Measurements from ENCODE around the gene RTL1. TPM values are rescaled to one million over a fixed set of nuclear protein-coding genes. Genes with fewer than 3 reads are reported as not detected.

RTL1 gene
- total and polyA plus RNA-seq, 10 of the 15 experiments (the other 5 are each of a cell fraction or from before 2014, with no cell fraction given) = not detected

- no peak for TF ChIP-seq BCL3 (IDR thresholded peaks at IDR 0.05; ENCODE audit: borderline replicate concordance, insufficient read depth, low read depth, low read length, poor library complexity, severe bottlenecking)
- TF ChIP-seq CTCF (IDR thresholded peaks at IDR 0.05 in 2 of 3, conservative IDR thresholded peaks at IDR 0.05 in 1 of 3; ENCODE audit: control insufficient read depth in 2 of 3, extremely low read depth in 1 of 3, insufficient read depth in 1 of 3, low read depth in 3 of 3, low read length in 3 of 3) = no peak
- TF ChIP-seq E2F8 (IDR thresholded peaks at IDR 0.05; ENCODE audit: low read depth, partially characterized antibody) = no peak
- no peak for TF ChIP-seq BCLAF1 (IDR thresholded peaks at IDR 0.05)
- no peak for TF ChIP-seq FOXM1 (IDR thresholded peaks at IDR 0.05; ENCODE audit: low read depth, low read length)
- TF ChIP-seq SUPT20H (IDR thresholded peaks at IDR 0.05; ENCODE audit: borderline replicate concordance, control insufficient read depth, low read depth, low read length) = no peak
- TF ChIP-seq GATAD2B (conservative IDR thresholded peaks at IDR 0.05; ENCODE audit: low read depth) = no peak
- no peak for TF ChIP-seq NR2C1 (IDR thresholded peaks at IDR 0.05)
- TF ChIP-seq FOS (IDR thresholded peaks at IDR 0.05; ENCODE audit: borderline replicate concordance, extremely low read depth, insufficient read length) = no peak
- no peak for TF ChIP-seq TAF1 (IDR thresholded peaks at IDR 0.05; ENCODE audit: borderline replicate concordance, low read depth, low read length)
- no peak for TF ChIP-seq SP1 (IDR thresholded peaks at IDR 0.05; ENCODE audit: low read depth, low read length)
Measured at GRCh38 chr14:100872259-100873095, 31.0 kb downstream of the RTL1 start (continued).

Measured in GM12878 (cell line).